ENCODE results near the gene PTPN14.
"Not testable (repeated sequence)": the region's sequence is repeated elsewhere in the genome, so short reads cannot be mapped to it uniquely, and the experiment has no call there.

The PTPN14 gene

GRCh38 chr1:214582289-214582891 lies 31.0 kb upstream of the PTPN14 start:
- H3K27ac ChIP-seq (ENCODE audit: low read length), result no peak overlapping the region
- no peaks in the 10 kb centered on the region for H3K36me3 ChIP-seq (ENCODE audit: insufficient read depth, low read length)
- no peak for ATAC-seq (ENCODE audit: insufficient read depth, low read depth)
- H4K20me1 ChIP-seq (ENCODE audit: insufficient read depth, low read length), result no peaks in the 10 kb centered on the region
- H3K4me3 ChIP-seq (ENCODE audit: low read depth in 1 of 2, low read length in 2 of 2), result no peak overlapping the region
- H3K4me2 ChIP-seq (ENCODE audit: insufficient read depth, low read length), result no peak overlapping the region
- TF ChIP-seq, protein P1, sequence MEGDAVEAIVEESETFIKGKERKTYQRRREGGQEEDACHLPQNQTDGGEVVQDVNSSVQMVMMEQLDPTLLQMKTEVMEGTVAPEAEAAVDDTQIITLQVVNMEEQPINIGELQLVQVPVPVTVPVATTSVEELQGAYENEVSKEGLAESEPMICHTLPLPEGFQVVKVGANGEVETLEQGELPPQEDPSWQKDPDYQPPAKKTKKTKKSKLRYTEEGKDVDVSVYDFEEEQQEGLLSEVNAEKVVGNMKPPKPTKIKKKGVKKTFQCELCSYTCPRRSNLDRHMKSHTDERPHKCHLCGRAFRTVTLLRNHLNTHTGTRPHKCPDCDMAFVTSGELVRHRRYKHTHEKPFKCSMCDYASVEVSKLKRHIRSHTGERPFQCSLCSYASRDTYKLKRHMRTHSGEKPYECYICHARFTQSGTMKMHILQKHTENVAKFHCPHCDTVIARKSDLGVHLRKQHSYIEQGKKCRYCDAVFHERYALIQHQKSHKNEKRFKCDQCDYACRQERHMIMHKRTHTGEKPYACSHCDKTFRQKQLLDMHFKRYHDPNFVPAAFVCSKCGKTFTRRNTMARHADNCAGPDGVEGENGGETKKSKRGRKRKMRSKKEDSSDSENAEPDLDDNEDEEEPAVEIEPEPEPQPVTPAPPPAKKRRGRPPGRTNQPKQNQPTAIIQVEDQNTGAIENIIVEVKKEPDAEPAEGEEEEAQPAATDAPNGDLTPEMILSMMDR (IDR thresholded peaks at IDR 0.05; ENCODE audit: borderline replicate concordance, extremely low read depth, low read length, poor library complexity, severe bottlenecking), result no peak
- no peak for TF ChIP-seq EZH2 (IDR thresholded peaks at IDR 0.05; ENCODE audit: borderline replicate concordance, low read depth, low read length, severe bottlenecking)
- H3K27me3 ChIP-seq (ENCODE audit: insufficient read depth, low read length, poor library complexity), result no peaks in the 10 kb centered on the region
- no peaks in the 10 kb centered on the region for H3K79me2 ChIP-seq (ENCODE audit: insufficient read depth, low read length)
- no peak for DNase-seq
- no peak overlapping the region for H3K9ac ChIP-seq (ENCODE audit: low read depth, low read length)
- peaks cover 5% of the 10 kb centered on the region; the same call in 1 of the 2 replicates for H3K4me1 ChIP-seq (ENCODE audit: insufficient read depth, low read length)
- H2AFZ ChIP-seq (ENCODE audit: low read depth, low read length), result no peak overlapping the region
- no peaks in the 10 kb centered on the region for H3K9me3 ChIP-seq (ENCODE audit: insufficient read depth, low read length, severe bottlenecking)

GRCh38 chr1:214581785-214582184 lies 30.4 kb upstream of the PTPN14 start:
- Histone ChIP-seq H3K27ac (ENCODE audit: low read length) (no peak overlapping the region), H3K4me3 (ENCODE audit: low read depth in 1 of 2, low read length in 2 of 2) (no peak overlapping the region), H3K4me1 (ENCODE audit: insufficient read depth, low read length) (peaks cover 5% of the 10 kb centered on the region; the same call in 1 of the 2 replicates), H3K4me2 (ENCODE audit: insufficient read depth, low read length) (no peak overlapping the region), H3K9me3 (ENCODE audit: insufficient read depth, low read length, severe bottlenecking) (peaks cover 5% of the 10 kb centered on the region), H3K9ac (ENCODE audit: low read depth, low read length) (no peak overlapping the region), H3K36me3 (ENCODE audit: insufficient read depth, low read length) (no peaks in the 10 kb centered on the region), H2AFZ (ENCODE audit: low read depth, low read length) (peak overlapping the region; percentile 34; the same call in 1 of the 2 replicates), H3K27me3 (ENCODE audit: insufficient read depth, low read length, poor library complexity) (no peaks in the 10 kb centered on the region), H3K79me2 (ENCODE audit: insufficient read depth, low read length) (no peaks in the 10 kb centered on the region), H4K20me1 (ENCODE audit: insufficient read depth, low read length) (no peaks in the 10 kb centered on the region)
- no peak for TF ChIP-seq EZH2 (IDR thresholded peaks at IDR 0.05; ENCODE audit: borderline replicate concordance, low read depth, low read length, severe bottlenecking)
- TF ChIP-seq, protein P1 (IDR thresholded peaks at IDR 0.05; ENCODE audit: borderline replicate concordance, extremely low read depth, low read length, poor library complexity, severe bottlenecking), result no peak
- ATAC-seq (ENCODE audit: insufficient read depth, low read depth) (0 out of 3 replicates have a peak, but pooled peaks have one; percentile 31), DNase-seq (no peak)

- ATAC-seq (ENCODE audit: insufficient read depth, low read depth) (no peak), DNase-seq (no peak)
- TF ChIP-seq EZH2 (IDR thresholded peaks at IDR 0.05; ENCODE audit: borderline replicate concordance, low read depth, low read length, severe bottlenecking), result no peak
- TF ChIP-seq, protein P1 (IDR thresholded peaks at IDR 0.05; ENCODE audit: borderline replicate concordance, extremely low read depth, low read length, poor library complexity, severe bottlenecking), result no peak
- H3K27me3 ChIP-seq (ENCODE audit: insufficient read depth, low read length, poor library complexity), result no peaks in the 10 kb centered on the region
- no peak overlapping the region for H2AFZ ChIP-seq (ENCODE audit: low read depth, low read length)
- H3K36me3 ChIP-seq (ENCODE audit: insufficient read depth, low read length), result no peaks in the 10 kb centered on the region
- H3K27ac ChIP-seq (ENCODE audit: low read length), result no peak overlapping the region
- no peak overlapping the region for H3K4me2 ChIP-seq (ENCODE audit: insufficient read depth, low read length)
- H3K4me3 ChIP-seq (ENCODE audit: low read depth in 1 of 2, low read length in 2 of 2), result no peak overlapping the region
- H3K9ac ChIP-seq (ENCODE audit: low read depth, low read length), result no peak overlapping the region
- no peaks in the 10 kb centered on the region for H3K79me2 ChIP-seq (ENCODE audit: insufficient read depth, low read length)
- H3K4me1 ChIP-seq (ENCODE audit: insufficient read depth, low read length), result peaks cover 5% of the 10 kb centered on the region; the same call in 1 of the 2 replicates
- no peaks in the 10 kb centered on the region for H4K20me1 ChIP-seq (ENCODE audit: insufficient read depth, low read length)
- peaks cover 17% of the 10 kb centered on the region for H3K9me3 ChIP-seq (ENCODE audit: insufficient read depth, low read length, severe bottlenecking)
Measured at GRCh38 chr1:214579183-214579582, 27.8 kb upstream of the PTPN14 start.

DNA sequence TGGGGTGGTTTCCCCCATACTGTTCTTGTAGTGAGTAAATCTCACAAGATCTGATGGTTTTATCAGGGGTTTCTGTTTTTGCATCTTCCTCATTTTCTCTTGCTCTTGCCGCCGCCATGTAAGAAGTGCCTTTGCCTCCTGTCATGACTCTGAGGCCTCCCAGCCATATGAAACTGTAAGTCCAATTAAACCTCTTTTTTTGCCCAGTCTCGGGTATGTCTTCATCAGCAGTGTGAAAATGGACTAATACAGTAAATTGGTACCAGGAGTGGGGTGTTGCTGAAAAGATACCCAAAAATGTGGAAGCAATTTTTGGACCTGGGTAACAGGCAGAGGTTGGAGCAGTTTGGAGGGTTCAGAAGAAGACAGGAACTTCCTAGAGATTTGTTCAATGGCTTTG lies 24.7 kb upstream of the PTPN14 start:
- H3K4me3 ChIP-seq (ENCODE audit: low read depth in 1 of 2, low read length in 2 of 2); H3K4me2 ChIP-seq (ENCODE audit: insufficient read depth, low read length); H3K79me2 ChIP-seq (ENCODE audit: insufficient read depth, low read length); ATAC-seq (ENCODE audit: insufficient read depth, low read depth); H3K9ac ChIP-seq (ENCODE audit: low read depth, low read length); H3K27ac ChIP-seq (ENCODE audit: low read length); H3K27me3 ChIP-seq (ENCODE audit: insufficient read depth, low read length, poor library complexity); H2AFZ ChIP-seq (ENCODE audit: low read depth, low read length); H4K20me1 ChIP-seq (ENCODE audit: insufficient read depth, low read length); H3K4me1 ChIP-seq (ENCODE audit: insufficient read depth, low read length); H3K36me3 ChIP-seq (ENCODE audit: insufficient read depth, low read length); DNase-seq: not testable (repeated sequence)
- H3K9me3 ChIP-seq (ENCODE audit: insufficient read depth, low read length, severe bottlenecking), result peaks cover 17% of the 10 kb centered on the region
